Parathyroid adenoma (tissue), 2 donors: ENCODE measurements around the gene CNOT4.

Experiments
- H2AFZ ChIP-seq: fragments of 300-600 bp; sonication (generic); one replicate; pipeline ENCODE4 v1.7.0; 2017; ENCODE audit warnings: antibody characterized with exemption, mild to moderate bottlenecking
- H3K27ac ChIP-seq: fragments of 300-600 bp; sonication (generic); one replicate; pipeline ENCODE4 v1.7.0; 2017
- H3K27me3 ChIP-seq: fragments of 300-600 bp; sonication (generic); one replicate; pipeline ENCODE4 v1.7.0; 2017; ENCODE audit warnings: low read length; ENCODE audit not compliant: control insufficient read depth, insufficient read depth
- H3K36me3 ChIP-seq: fragments of 300-600 bp; sonication (generic); one replicate; pipeline ENCODE4 v1.7.0; 2017; ENCODE audit warnings: low read length; ENCODE audit not compliant: control insufficient read depth, insufficient read depth
- H3K4me1 ChIP-seq: fragments of 300-600 bp; sonication (generic); one replicate; pipeline ENCODE4 v1.7.0; 2017; ENCODE audit warnings: control low read depth
- H3K4me2 ChIP-seq: fragments of 300-600 bp; sonication (generic); one replicate; pipeline ENCODE4 v1.7.0; 2017; ENCODE audit warnings: low read length
- H3K4me3 ChIP-seq: fragments of 300-600 bp; sonication (generic); one replicate; pipeline ENCODE4 v1.7.0; 2017; ENCODE audit warnings: low read depth, low read length
- H3K79me2 ChIP-seq: fragments of 300-600 bp; sonication (generic); one replicate; pipeline ENCODE4 v1.7.0; 2017; ENCODE audit warnings: control low read depth
- H3K9ac ChIP-seq: fragments of 300-600 bp; sonication (generic); one replicate; pipeline ENCODE4 v1.7.0; 2017; ENCODE audit warnings: mild to moderate bottlenecking
- H3K9me3 ChIP-seq: fragments of 300-600 bp; sonication (generic); one replicate; pipeline ENCODE4 v1.7.0; 2017; ENCODE audit warnings: low read length; ENCODE audit not compliant: control insufficient read depth
- CTCF ChIP-seq: fragments of 300-600 bp; sonication (generic); IDR thresholded peaks from one replicate; pipeline ENCODE4 v1.7.0; 2017; ENCODE audit warnings: antibody characterized with exemption, mild to moderate bottlenecking
- donor health status: primary hyperparathyroidism.

The CNOT4 gene

DNA sequence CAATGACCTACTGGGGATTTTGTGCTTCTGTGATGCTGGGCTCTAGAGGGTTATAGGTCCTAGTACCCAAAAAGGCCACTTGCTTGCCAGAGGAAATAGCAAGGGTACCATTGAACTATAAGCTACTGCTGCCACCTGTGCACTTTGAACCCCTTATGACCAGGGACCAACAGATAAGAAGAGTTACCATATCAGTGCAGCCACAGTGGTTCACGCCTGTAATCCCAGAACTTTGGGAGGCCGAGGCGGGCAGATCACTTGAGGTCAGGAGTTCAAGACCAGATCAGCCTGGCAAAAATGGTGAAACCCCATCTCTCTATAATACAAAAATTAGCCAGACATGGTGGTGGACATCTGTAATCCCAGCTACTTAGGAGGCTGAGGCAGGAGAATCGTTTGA is 15.5 kb upstream of the CNOT4 start:
- no peak overlapping the region for H2AFZ ChIP-seq
- H3K4me3 ChIP-seq = no peak overlapping the region
- H3K4me1 ChIP-seq = no peaks in the 10 kb centered on the region
- no peaks in the 10 kb centered on the region for H3K9me3 ChIP-seq
- H3K27me3 ChIP-seq = no peaks in the 10 kb centered on the region
- no peak for TF ChIP-seq CTCF
- no peaks in the 10 kb centered on the region for H3K79me2 ChIP-seq
- H3K9ac ChIP-seq = no peak overlapping the region
- no peak overlapping the region for H3K27ac ChIP-seq
- no peak overlapping the region for H3K4me2 ChIP-seq
- no peaks in the 10 kb centered on the region for H3K36me3 ChIP-seq

GRCh38 chr7:135523146-135523545 is 13.2 kb upstream of the CNOT4 start:
- Histone ChIP-seq H3K4me2 (no peak overlapping the region), H3K4me3 (no peak overlapping the region), H3K27ac (no peak overlapping the region), H3K9me3 (no peaks in the 10 kb centered on the region), H2AFZ (no peak overlapping the region), H3K9ac (no peak overlapping the region), H3K4me1 (no peaks in the 10 kb centered on the region), H3K36me3 (no peaks in the 10 kb centered on the region), H3K79me2 (no peaks in the 10 kb centered on the region), H3K27me3 (no peaks in the 10 kb centered on the region)
- no peak for TF ChIP-seq CTCF

- TF ChIP-seq CTCF = no peak
- no peaks in the 10 kb centered on the region for H3K36me3 ChIP-seq
- H3K4me1 ChIP-seq = no peaks in the 10 kb centered on the region
- no peak overlapping the region for H3K9ac ChIP-seq
- H3K9me3 ChIP-seq = no peaks in the 10 kb centered on the region
- no peak overlapping the region for H3K27ac ChIP-seq
- H3K79me2 ChIP-seq = no peaks in the 10 kb centered on the region
- H3K4me2 ChIP-seq = no peak overlapping the region
- no peak overlapping the region for H3K4me3 ChIP-seq
- no peaks in the 10 kb centered on the region for H3K27me3 ChIP-seq
- no peak overlapping the region for H2AFZ ChIP-seq
Measured at GRCh38 chr7:135522509-135522908, 12.6 kb upstream of the CNOT4 start.

GRCh38 chr7:135519871-135520270 is 10.0 kb upstream of the CNOT4 start:
- no peak for TF ChIP-seq CTCF
- H3K27me3 ChIP-seq = no peaks in the 10 kb centered on the region
- no peak overlapping the region for H2AFZ ChIP-seq
- H3K4me1 ChIP-seq = no peaks in the 10 kb centered on the region
- H3K9me3 ChIP-seq = no peaks in the 10 kb centered on the region
- no peak overlapping the region for H3K4me2 ChIP-seq
- no peaks in the 10 kb centered on the region for H3K36me3 ChIP-seq
- no peak overlapping the region for H3K9ac ChIP-seq
- no peak overlapping the region for H3K4me3 ChIP-seq
- H3K27ac ChIP-seq = no peak overlapping the region
- H3K79me2 ChIP-seq = no peaks in the 10 kb centered on the region

DNA sequence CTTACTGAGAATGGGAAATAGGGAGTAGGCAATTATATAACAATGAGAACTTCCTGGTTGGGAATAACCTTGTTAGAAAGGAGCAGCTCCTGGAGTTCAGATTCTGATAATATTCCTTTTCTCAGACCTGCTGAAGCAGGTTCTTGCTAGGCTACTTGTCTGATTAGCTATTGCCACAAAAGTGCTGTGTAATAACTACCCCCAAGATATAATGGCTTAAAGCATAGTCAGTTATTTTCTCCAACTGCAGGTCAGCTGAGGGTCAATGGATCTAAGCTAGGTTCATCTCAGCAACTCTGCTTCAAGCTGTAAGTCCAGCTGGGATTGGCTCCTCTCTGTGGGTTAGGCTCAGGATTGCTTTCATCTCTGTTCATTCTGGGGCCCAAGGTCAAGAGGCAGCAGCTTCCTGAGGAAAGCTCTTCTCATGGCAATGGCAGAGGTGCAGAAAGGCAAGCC is 9.4 kb upstream of the CNOT4 start:
- Histone ChIP-seq H3K79me2 (no peaks in the 10 kb centered on the region), H3K4me3 (no peak overlapping the region), H2AFZ (no peak overlapping the region), H3K9ac (no peak overlapping the region), H3K27me3 (no peaks in the 10 kb centered on the region), H3K9me3 (no peaks in the 10 kb centered on the region), H3K36me3 (no peaks in the 10 kb centered on the region), H3K27ac (no peak overlapping the region), H3K4me1 (no peaks in the 10 kb centered on the region), H3K4me2 (no peak overlapping the region)
- no peak for TF ChIP-seq CTCF
